HepG2 (cell line): Measurements from ENCODE around the gene FAM118B. TPM values are rescaled to one million over a fixed set of nuclear protein-coding genes. Genes with fewer than 3 reads are reported as not detected.

Experiments used
- ATF7 ChIP-seq, 2 experiments: fragments of 450-650 bp in 1 of 2; sonication (generic) in 1 of 2; formaldehyde crosslinking in 1 of 2; IDR thresholded peaks; 2 replicates each; pipeline versions ENCODE4 v1.4.0 to v1.6.1; 2016 to 2020; ENCODE audit warnings: antibody characterized with exemption in 1 of 2, mild to moderate bottlenecking in 1 of 2, missing genetic modification reagents in 1 of 2
- CBX5 ChIP-seq: sonication (generic); formaldehyde crosslinking; IDR thresholded peaks from 2 replicates; pipeline ENCODE4 v1.4.0; 2020; ENCODE audit warnings: missing genetic modification reagents, borderline replicate concordance
- ERF ChIP-seq: IDR thresholded peaks from 2 replicates; pipeline ENCODE4 v1.6.1; 2018; ENCODE audit warnings: missing biosample characterization, missing genetic modification reagents
- FOXJ3 ChIP-seq: sonication (generic); formaldehyde crosslinking; IDR thresholded peaks from 2 replicates; pipeline ENCODE4 v1.4.0; 2020; ENCODE audit warnings: missing genetic modification reagents, mild to moderate bottlenecking, borderline replicate concordance
- FOXM1 ChIP-seq: sonication (generic); formaldehyde crosslinking; IDR thresholded peaks from 2 replicates; pipeline ENCODE4 v1.5.0; 2020; ENCODE audit warnings: missing genetic modification reagents
- FOXP1 ChIP-seq, 2 experiments: fragments of 450-650 bp in 1 of 2; IDR thresholded peaks; 2 replicates each; pipeline ENCODE4 v1.6.1; 2017 to 2018; ENCODE audit warnings: antibody characterized with exemption in 1 of 2
- HIVEP1 ChIP-seq: sonication (generic); formaldehyde crosslinking; IDR thresholded peaks from 2 replicates; pipeline ENCODE4 v1.4.0; 2020; ENCODE audit warnings: mild to moderate bottlenecking, missing genetic modification reagents
- HOXA3 ChIP-seq: sonication (generic); formaldehyde crosslinking; IDR thresholded peaks from 2 replicates; pipeline ENCODE4 v1.5.0; 2020; ENCODE audit warnings: missing genetic modification reagents
- ISX ChIP-seq: sonication (generic); formaldehyde crosslinking; conservative IDR thresholded peaks from 2 replicates; pipeline ENCODE4 v1.5.0; 2020; ENCODE audit warnings: missing genetic modification reagents
- KAT7 ChIP-seq: IDR thresholded peaks from 2 replicates; pipeline ENCODE4 v1.6.1; 2018; ENCODE audit warnings: borderline replicate concordance, missing compliant biosample characterization
- NFKB2 ChIP-seq: sonication (generic); formaldehyde crosslinking; IDR thresholded peaks from 2 replicates; pipeline ENCODE4 v1.4.0; 2020; ENCODE audit warnings: missing genetic modification reagents, borderline replicate concordance
- RFX1 ChIP-seq: fragments of 450-650 bp; IDR thresholded peaks from 2 replicates; pipeline ENCODE4 v1.6.1; 2017
- SMYD3 ChIP-seq: sonication (generic); formaldehyde crosslinking; IDR thresholded peaks from 2 replicates; pipeline ENCODE4 v1.8.1; 2023; ENCODE audit warnings: mild to moderate bottlenecking, missing genetic modification reagents
- SRF ChIP-seq: IDR thresholded peaks from 2 replicates; pipeline ENCODE4 v1.6.1; 2011; ENCODE audit warnings: mild to moderate bottlenecking, low read depth, low read length, moderate library complexity
- TOPORS ChIP-seq: sonication (generic); formaldehyde crosslinking; IDR thresholded peaks from 2 replicates; pipeline ENCODE4 v1.8.0; 2023; ENCODE audit warnings: mild to moderate bottlenecking, missing genetic modification reagents
- XRCC5 ChIP-seq: fragments of 200-400 bp; formaldehyde crosslinking; optimal IDR thresholded peaks from 2 replicates; pipeline ENCODE3; 2017; ENCODE audit warnings: mild to moderate bottlenecking, low read length
- ZEB1 ChIP-seq: IDR thresholded peaks from 2 replicates; pipeline ENCODE4 v1.6.1; 2012; ENCODE audit warnings: mild to moderate bottlenecking, low read depth, inconsistent platforms; ENCODE audit not compliant: insufficient replicate concordance
- ZNF121 ChIP-seq: sonication (generic); formaldehyde crosslinking; IDR thresholded peaks from 2 replicates; pipeline ENCODE4 v1.5.0; 2020; ENCODE audit warnings: mild to moderate bottlenecking, missing genetic modification reagents
- ZNF124 ChIP-seq: sonication (generic); formaldehyde crosslinking; IDR thresholded peaks from 2 replicates; pipeline ENCODE4 v1.4.0; 2020; ENCODE audit warnings: missing genetic modification reagents
- ZNF180 ChIP-seq: sonication (generic); formaldehyde crosslinking; IDR thresholded peaks from 2 replicates; pipeline ENCODE4 v1.4.0; 2020; ENCODE audit warnings: low read depth, missing genetic modification reagents, borderline replicate concordance
- ZNF260 ChIP-seq: sonication (generic); formaldehyde crosslinking; IDR thresholded peaks from 2 replicates; pipeline ENCODE4 v1.4.0; 2020; ENCODE audit warnings: missing genetic modification reagents, low read depth, mild to moderate bottlenecking, borderline replicate concordance
- ZNF749 ChIP-seq: sonication (generic); formaldehyde crosslinking; IDR thresholded peaks from 2 replicates; pipeline ENCODE4 v1.8.0; 2022; ENCODE audit warnings: mild to moderate bottlenecking, missing genetic modification reagents, moderate library complexity, borderline replicate concordance
- ZSCAN5A ChIP-seq: sonication (generic); formaldehyde crosslinking; IDR thresholded peaks from 2 replicates; pipeline ENCODE4 v1.8.0; 2022; ENCODE audit warnings: mild to moderate bottlenecking, missing genetic modification reagents, borderline replicate concordance
- ZSCAN9 ChIP-seq: IDR thresholded peaks from 2 replicates; pipeline ENCODE4 v1.6.1; 2016; ENCODE audit warnings: borderline replicate concordance
- polyA plus RNA-seq, 8 experiments: library from polyadenylated mRNA; depleted of rRNA in 3 of 8; stranded (reverse) in 7 of 8; unstranded in 1 of 8; fragments of >200 nt; fragmentation: Illumina TruSeq in 4 of 8; extraction: Trizol in 4 of 8; gene quantifications; 2 replicates each; pipeline versions ENCODE4 v1.2.1 to v1.2.3, GENCODE V29; 2011 to 2016; ENCODE audit warnings: low read depth in 4 of 8, missing spikeins in 1 of 8, mixed read lengths in 1 of 8; ENCODE audit not compliant: insufficient read depth in 1 of 8
- total RNA-seq, 5 experiments: library from RNA; depleted of rRNA; stranded (reverse); fragments of >200 nt; fragmentation: Illumina TruSeq; extraction: Trizol; gene quantifications; 2 replicates each; pipeline ENCODE4 v1.2.3, GENCODE V29; 2016; ENCODE audit warnings: low read depth in 1 of 5
- TF ChIP-seq, protein P1 (sequence below): fragments of 450-650 bp; IDR thresholded peaks from 2 replicates; pipeline ENCODE4 v1.6.1; 2017; ENCODE audit warnings: mild to moderate bottlenecking
- TF ChIP-seq, protein P2 (sequence below): IDR thresholded peaks from 2 replicates; pipeline ENCODE4 v1.6.1; 2016; ENCODE audit warnings: low read depth, control low read depth

The FAM118B gene
- total and polyA plus RNA-seq, 2 of the 13 experiments (the other 11 are each of a cell fraction or from before 2014, with no cell fraction given), result 10.2 to 25.7 TPM

- TF ChIP-seq ZSCAN5A (CRISPR knock-in tag) (no peak), CBX5 (CRISPR knock-in tag) (no peak; the same call in 1 of the 2 replicates), ISX (CRISPR knock-in tag) (0 out of 2 replicates have a peak, but pooled peaks have one; percentile 5), FOXP1 (IDR thresholded peaks at IDR 0.05) (no peak), FOXP1 (CRISPR knock-in tag; IDR thresholded peaks at IDR 0.05) (0 out of 2 replicates have a peak, but pooled peaks have one; percentile 25), FOXJ3 (CRISPR knock-in tag) (no peak), ZNF121 (CRISPR knock-in tag) (peak; percentile 42; the same call in 1 of the 2 replicates), ZEB1 (no peak), KAT7 (CRISPR knock-in tag) (0 out of 2 replicates have a peak, but pooled peaks have one; percentile 41), ZNF180 (CRISPR knock-in tag) (no peak), RFX1 (no peak), ERF (peak; percentile 52), FOXM1 (no peak), NFKB2 (no peak), TOPORS (CRISPR knock-in tag) (peak; percentile 75; the same call in 1 of the 2 replicates), HOXA3 (CRISPR knock-in tag) (peak; percentile 78), ZNF124 (CRISPR knock-in tag) (peak; percentile 64; the same call in 1 of the 2 replicates), ZSCAN9 (0 out of 2 replicates have a peak, but pooled peaks have one; percentile 52), XRCC5 (no peak), HIVEP1 (CRISPR knock-in tag) (peak; percentile 82), SRF (no peak), ATF7 (IDR thresholded peaks at IDR 0.05) (no peak), ATF7 (CRISPR knock-in tag; IDR thresholded peaks at IDR 0.05) (no peak; the same call in 1 of the 2 replicates), ZNF260 (CRISPR knock-in tag) (no peak), ZNF749 (CRISPR knock-in tag) (no peak), SMYD3 (CRISPR knock-in tag) (no peak)
- TF ChIP-seq, protein P1, sequence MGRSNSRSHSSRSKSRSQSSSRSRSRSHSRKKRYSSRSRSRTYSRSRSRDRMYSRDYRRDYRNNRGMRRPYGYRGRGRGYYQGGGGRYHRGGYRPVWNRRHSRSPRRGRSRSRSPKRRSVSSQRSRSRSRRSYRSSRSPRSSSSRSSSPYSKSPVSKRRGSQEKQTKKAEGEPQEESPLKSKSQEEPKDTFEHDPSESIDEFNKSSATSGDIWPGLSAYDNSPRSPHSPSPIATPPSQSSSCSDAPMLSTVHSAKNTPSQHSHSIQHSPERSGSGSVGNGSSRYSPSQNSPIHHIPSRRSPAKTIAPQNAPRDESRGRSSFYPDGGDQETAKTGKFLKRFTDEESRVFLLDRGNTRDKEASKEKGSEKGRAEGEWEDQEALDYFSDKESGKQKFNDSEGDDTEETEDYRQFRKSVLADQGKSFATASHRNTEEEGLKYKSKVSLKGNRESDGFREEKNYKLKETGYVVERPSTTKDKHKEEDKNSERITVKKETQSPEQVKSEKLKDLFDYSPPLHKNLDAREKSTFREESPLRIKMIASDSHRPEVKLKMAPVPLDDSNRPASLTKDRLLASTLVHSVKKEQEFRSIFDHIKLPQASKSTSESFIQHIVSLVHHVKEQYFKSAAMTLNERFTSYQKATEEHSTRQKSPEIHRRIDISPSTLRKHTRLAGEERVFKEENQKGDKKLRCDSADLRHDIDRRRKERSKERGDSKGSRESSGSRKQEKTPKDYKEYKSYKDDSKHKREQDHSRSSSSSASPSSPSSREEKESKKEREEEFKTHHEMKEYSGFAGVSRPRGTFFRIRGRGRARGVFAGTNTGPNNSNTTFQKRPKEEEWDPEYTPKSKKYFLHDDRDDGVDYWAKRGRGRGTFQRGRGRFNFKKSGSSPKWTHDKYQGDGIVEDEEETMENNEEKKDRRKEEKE, result no peak
- TF ChIP-seq, protein P2, sequence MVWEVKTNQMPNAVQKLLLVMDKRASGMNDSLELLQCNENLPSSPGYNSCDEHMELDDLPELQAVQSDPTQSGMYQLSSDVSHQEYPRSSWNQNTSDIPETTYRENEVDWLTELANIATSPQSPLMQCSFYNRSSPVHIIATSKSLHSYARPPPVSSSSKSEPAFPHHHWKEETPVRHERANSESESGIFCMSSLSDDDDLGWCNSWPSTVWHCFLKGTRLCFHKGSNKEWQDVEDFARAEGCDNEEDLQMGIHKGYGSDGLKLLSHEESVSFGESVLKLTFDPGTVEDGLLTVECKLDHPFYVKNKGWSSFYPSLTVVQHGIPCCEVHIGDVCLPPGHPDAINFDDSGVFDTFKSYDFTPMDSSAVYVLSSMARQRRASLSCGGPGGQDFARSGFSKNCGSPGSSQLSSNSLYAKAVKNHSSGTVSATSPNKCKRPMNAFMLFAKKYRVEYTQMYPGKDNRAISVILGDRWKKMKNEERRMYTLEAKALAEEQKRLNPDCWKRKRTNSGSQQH, result no peak
Observed at GRCh38 chr11:126186708-126187529, 24.7 kb upstream of the FAM118B start (continued).
